Spleen (tissue), 7 donors: Measurements from ENCODE around the gene TEX2.

ENCODE experiments used
- CTCF ChIP-seq, 11 experiments: fragments of 200-600 bp in 7 of 11; fragments of 450-650 bp in 4 of 11; sonication (generic) in 4 of 11; IDR thresholded peaks in 8 of 11; conservative IDR thresholded peaks in 3 of 11; 1 replicate in 7 of 11; 2 replicates in 4 of 11; pipeline versions ENCODE4 v1.4.0 to v1.8.0; 2016 to 2021; ENCODE audit warnings: antibody characterized with exemption in 11 of 11, inconsistent platforms in 4 of 11, mild to moderate bottlenecking in 1 of 11
- POLR2A ChIP-seq, 3 donors: fragments of 450-650 bp; IDR thresholded peaks; one replicate each; pipeline ENCODE4 v1.5.1; 2017; ENCODE audit warnings: antibody characterized with exemption in 3 of 3, mild to moderate bottlenecking in 1 of 3
- donor health status: DM: no; HTN: no; CAD: no; lungs with moderate emphysema.
- donor health status: DM: no; HTN: no; CAD: no.
- donor health status: DM: no; HTN: no; CAD: no.

DNA sequence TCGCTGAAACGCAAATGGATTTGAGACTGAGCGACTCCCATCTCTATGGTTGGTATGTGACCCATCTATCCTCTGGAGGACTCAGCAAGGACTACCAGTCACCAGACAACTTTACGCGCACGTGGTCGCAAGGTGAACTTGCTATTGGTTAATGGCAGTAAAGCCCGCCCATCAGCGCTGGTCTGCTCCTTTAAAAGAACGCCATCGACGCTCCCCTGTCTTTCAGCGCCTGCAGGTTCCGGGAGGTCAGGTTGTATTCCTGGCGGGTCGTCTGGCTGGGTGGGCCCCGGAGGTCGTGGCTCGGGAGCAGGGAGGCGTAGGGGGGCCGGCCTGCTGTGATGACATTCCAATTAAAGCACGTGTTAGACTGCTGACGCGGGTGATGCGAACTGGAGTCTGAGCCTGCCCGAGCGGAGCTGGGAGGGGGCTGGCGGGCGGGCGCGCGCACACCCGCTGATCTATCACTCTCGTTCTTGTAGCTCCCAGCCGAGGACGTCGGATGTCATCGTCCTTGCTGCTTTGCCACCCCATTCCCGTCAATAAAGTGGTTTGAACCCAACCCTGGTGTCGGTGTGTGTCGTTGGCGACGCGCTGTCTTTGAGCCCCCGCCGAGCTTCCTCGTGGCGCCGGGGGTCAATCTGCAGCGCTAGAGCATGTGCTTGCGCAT, 117.2 kb downstream of the TEX2 start:
- TF ChIP-seq CTCF (IDR thresholded peaks at IDR 0.05 in 8 of 11, conservative IDR thresholded peaks at IDR 0.05 in 3 of 11): peak in 6 of 11 experiments; percentile 1 to 49 (median 30)
- TF ChIP-seq POLR2A (IDR thresholded peaks at IDR 0.05): peak; percentile 69 to 99 (median 98)
